ENCODE measurements around the gene MT1E.
"Not testable (repeated sequence)": the region's sequence is repeated elsewhere in the genome, so short reads cannot be mapped to it uniquely, and the experiment has no call there.

The MT1E gene

GRCh38 chr16:56672761-56673536 is 47.4 kb downstream of the MT1E start:
- DNase-seq (ENCODE audit: low read depth), result no peak

GRCh38 chr16:56673921-56674320 is 48.3 kb downstream of the MT1E start:
- DNase-seq (ENCODE audit: low read depth), result no peak

- DNase-seq (ENCODE audit: low read depth), result not testable (repeated sequence)
These were observed 49.0 kb downstream of the MT1E start for GRCh38 chr16:56674570-56674969.

GRCh38 chr16:56675685-56676210 is 50.2 kb downstream of the MT1E start:
- no peak for DNase-seq (ENCODE audit: low read depth)

All from stromal cell of bone marrow (primary cell).